Myocyte (in vitro differentiated cells): ENCODE results near the gene NIPSNAP2. TPM values are rescaled to one million over a fixed set of nuclear protein-coding genes. Genes with fewer than 3 reads are reported as not detected.
"Not testable (repeated sequence)": the region's sequence is repeated elsewhere in the genome, so short reads cannot be mapped to it uniquely, and the experiment has no call there.

Source experiments
- DNase-seq: peaks from one replicate; pipeline ENCODE4 v3.0.0-alpha.2; 2012; ENCODE audit warnings: low read depth
- total RNA-seq: library from RNA; depleted of rRNA; stranded (reverse); fragments of >200 nt; gene quantifications from 2 replicates; pipeline ENCODE4 v1.2.3, GENCODE V29; 2014

Gene NIPSNAP2
- total RNA-seq, 1 donor from 2014 or later = 117 TPM

- peak; percentile 68 for DNase-seq
These were observed 82.5 kb downstream of the NIPSNAP2 start for GRCh38 chr7:56046721-56047445.

- not testable (repeated sequence) for DNase-seq
These were observed 83.2 kb downstream of the NIPSNAP2 start for GRCh38 chr7:56047446-56048116.

- no peak for DNase-seq
These were observed 83.9 kb downstream of the NIPSNAP2 start for GRCh38 chr7:56048245-56048644.

- DNase-seq = not testable (repeated sequence)
These were observed 84.4 kb downstream of the NIPSNAP2 start for GRCh38 chr7:56048763-56049162.

Other genes starting within 250 kb of the NIPSNAP2 start
- gene SEPTIN14, start 101.8 kb upstream of the NIPSNAP2 start, total RNA-seq = not detected in 2 replicates
- 4.5 and 5.6 TPM in 2 replicates for gene ZNF713, start 77.1 kb upstream of the NIPSNAP2 start, total RNA-seq
- gene MRPS17, start 12.7 kb upstream of the NIPSNAP2 start, total RNA-seq = 18.3 and 19.1 TPM in 2 replicates
- 66.0 and 72.7 TPM in 2 replicates for gene PSPH, start 86.9 kb downstream of the NIPSNAP2 start, total RNA-seq
- gene CCT6A, start 87.2 kb downstream of the NIPSNAP2 start, total RNA-seq = 290 and 369 TPM in 2 replicates
- gene SUMF2, start 99.7 kb downstream of the NIPSNAP2 start, total RNA-seq = 155 and 162 TPM in 2 replicates
- 35.2 and 57.5 TPM in 2 replicates for gene PHKG1, start 128.4 kb downstream of the NIPSNAP2 start, total RNA-seq
- 616 and 682 TPM in 2 replicates for gene CHCHD2, start 141.9 kb downstream of the NIPSNAP2 start, total RNA-seq
- not detected in 2 replicates for gene NUPR2, start 151.8 kb downstream of the NIPSNAP2 start, total RNA-seq